Kidney (tissue), 14 donors: ENCODE measurements around the gene SEMA3C. TPM values are rescaled to one million over a fixed set of nuclear protein-coding genes. Genes with fewer than 3 reads are reported as not detected.

Experiments
- DNase-seq, 5 donors: peaks; one replicate each; pipeline ENCODE4 v3.0.0-alpha.2; 2013 to 2020
- FAIRE-seq: peaks from 2 replicates; lab custom pipeline; 2012; peaks lifted over from hg19 to GRCh38; lab: Jason Lieb, UNC
- H3K27ac ChIP-seq, 2 donors: one replicate each; pipeline ENCODE4 v1.7.0; 2013; ENCODE audit warnings: low read depth in 2 of 2, low read length in 2 of 2, inconsistent platforms in 1 of 2
- H3K27me3 ChIP-seq: one replicate; pipeline ENCODE4 v1.7.1; 2013; ENCODE audit warnings: low read length, inconsistent platforms; ENCODE audit not compliant: control insufficient read depth, insufficient read depth
- H3K36me3 ChIP-seq, 3 donors: one replicate each; pipeline versions ENCODE4 v1.7.0 to v1.7.1; 2013; ENCODE audit warnings: low read length in 3 of 3, control low read depth in 1 of 3, inconsistent platforms in 1 of 3; ENCODE audit not compliant: insufficient read depth in 3 of 3, control insufficient read depth in 2 of 3
- H3K4me1 ChIP-seq, 3 donors: one replicate each; pipeline versions ENCODE4 v1.7.0 to v1.7.1; 2013; ENCODE audit warnings: low read length in 3 of 3, inconsistent platforms in 1 of 3, low read depth in 1 of 3; ENCODE audit not compliant: control insufficient read depth in 2 of 3, insufficient read depth in 2 of 3
- H3K4me3 ChIP-seq, 3 donors: one replicate each; pipeline versions ENCODE4 v1.7.0 to v1.8.1; 2013; ENCODE audit warnings: low read length in 3 of 3, control low read depth in 1 of 3, inconsistent platforms in 1 of 3
- H3K9ac ChIP-seq, 3 donors: one replicate each; pipeline versions ENCODE4 v1.7.0 to v1.7.1; 2013; ENCODE audit warnings: low read length in 3 of 3, control low read depth in 1 of 3, inconsistent platforms in 1 of 3
- H3K9me3 ChIP-seq, 3 donors: one replicate each; pipeline versions ENCODE4 v1.7.0 to v1.7.1; 2013; ENCODE audit warnings: low read length in 3 of 3, control low read depth in 1 of 3, inconsistent platforms in 1 of 3; ENCODE audit not compliant: control insufficient read depth in 2 of 3, insufficient read depth in 1 of 3
- intact Hi-C: fragments of 100-400 bp; cut with DNase I; formaldehyde crosslinking; loops from one replicate; pipeline ENCODE4 v1.11.1; 2022
- polyA plus RNA-seq: library from polyadenylated mRNA; stranded (reverse); fragments of 350-450 nt; fragmentation: Illumina TruSeq; extraction: RNeasy Lipid Tissue Mini Kit (QIAGEN cat#74804); gene quantifications from one replicate; pipeline ENCODE4 v1.2.3, GENCODE V29; 2014; ENCODE audit warnings: low read depth, low replicate concordance; ENCODE audit not compliant: insufficient read depth
- total RNA-seq: library from RNA; stranded (reverse); fragmentation: NEBNext Ultra II Directional; extraction: Animal tissue kit (Norgen Biotek cat#: 25700); gene quantifications from one replicate; pipeline ENCODE4 v1.2.1, GENCODE V29; 2021
- TF ChIP-seq, protein P1 (sequence below): IDR thresholded peaks from 3 replicates; pipeline ENCODE4 v1.5.1; 2012; ENCODE audit warnings: mild to moderate bottlenecking, moderate library complexity, borderline replicate concordance; ENCODE audit not compliant: insufficient read depth; ENCODE audit errors: extremely low read depth
- donor health status: control.
- donor health status: control.
- donor health status: control.
- donor health status: control.
- donor health status: control.
- donor health status: DM: yes; HTN: yes; CAD: no.
- donor health status: Normal renal cell carcinoma (clear cell type).

The SEMA3C gene
- total and polyA plus RNA-seq, 2 donors from 2014 or later, result 3.9 to 17.2 TPM

DNA sequence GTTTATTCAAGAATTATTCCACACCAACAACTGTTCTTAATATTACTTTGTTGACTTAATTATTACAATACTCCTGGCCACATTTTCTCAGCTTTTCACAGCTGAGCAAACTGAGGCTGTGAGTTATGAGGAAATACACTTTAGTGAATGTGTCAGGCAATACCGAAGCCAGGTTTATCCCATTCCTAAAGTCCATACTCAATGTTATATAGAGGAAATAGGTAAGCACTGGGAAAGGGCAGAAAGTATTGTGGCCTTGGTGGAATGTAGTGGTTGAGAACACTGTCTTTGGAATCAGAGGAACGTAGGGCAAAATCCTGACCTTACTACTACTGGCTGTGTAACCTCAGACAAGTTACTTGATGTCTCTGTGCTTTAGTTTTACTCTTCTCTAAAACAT, 169.6 kb downstream of the SEMA3C start:
- no peak overlapping the region for H3K9ac ChIP-seq
- intact Hi-C loops, result no loop called here
- H3K27ac ChIP-seq, result no peak overlapping the region
- H3K27me3 ChIP-seq, result no peaks in the 10 kb centered on the region
- no peaks in the 10 kb centered on the region for H3K4me1 ChIP-seq
- no peak for DNase-seq
- H3K36me3 ChIP-seq, result no peaks in the 10 kb centered on the region
- no peak overlapping the region for H3K4me3 ChIP-seq
- H3K9me3 ChIP-seq, result no peaks in the 10 kb centered on the region
- TF ChIP-seq, protein P1, sequence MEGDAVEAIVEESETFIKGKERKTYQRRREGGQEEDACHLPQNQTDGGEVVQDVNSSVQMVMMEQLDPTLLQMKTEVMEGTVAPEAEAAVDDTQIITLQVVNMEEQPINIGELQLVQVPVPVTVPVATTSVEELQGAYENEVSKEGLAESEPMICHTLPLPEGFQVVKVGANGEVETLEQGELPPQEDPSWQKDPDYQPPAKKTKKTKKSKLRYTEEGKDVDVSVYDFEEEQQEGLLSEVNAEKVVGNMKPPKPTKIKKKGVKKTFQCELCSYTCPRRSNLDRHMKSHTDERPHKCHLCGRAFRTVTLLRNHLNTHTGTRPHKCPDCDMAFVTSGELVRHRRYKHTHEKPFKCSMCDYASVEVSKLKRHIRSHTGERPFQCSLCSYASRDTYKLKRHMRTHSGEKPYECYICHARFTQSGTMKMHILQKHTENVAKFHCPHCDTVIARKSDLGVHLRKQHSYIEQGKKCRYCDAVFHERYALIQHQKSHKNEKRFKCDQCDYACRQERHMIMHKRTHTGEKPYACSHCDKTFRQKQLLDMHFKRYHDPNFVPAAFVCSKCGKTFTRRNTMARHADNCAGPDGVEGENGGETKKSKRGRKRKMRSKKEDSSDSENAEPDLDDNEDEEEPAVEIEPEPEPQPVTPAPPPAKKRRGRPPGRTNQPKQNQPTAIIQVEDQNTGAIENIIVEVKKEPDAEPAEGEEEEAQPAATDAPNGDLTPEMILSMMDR, result no peak
- no peak for FAIRE-seq

DNA sequence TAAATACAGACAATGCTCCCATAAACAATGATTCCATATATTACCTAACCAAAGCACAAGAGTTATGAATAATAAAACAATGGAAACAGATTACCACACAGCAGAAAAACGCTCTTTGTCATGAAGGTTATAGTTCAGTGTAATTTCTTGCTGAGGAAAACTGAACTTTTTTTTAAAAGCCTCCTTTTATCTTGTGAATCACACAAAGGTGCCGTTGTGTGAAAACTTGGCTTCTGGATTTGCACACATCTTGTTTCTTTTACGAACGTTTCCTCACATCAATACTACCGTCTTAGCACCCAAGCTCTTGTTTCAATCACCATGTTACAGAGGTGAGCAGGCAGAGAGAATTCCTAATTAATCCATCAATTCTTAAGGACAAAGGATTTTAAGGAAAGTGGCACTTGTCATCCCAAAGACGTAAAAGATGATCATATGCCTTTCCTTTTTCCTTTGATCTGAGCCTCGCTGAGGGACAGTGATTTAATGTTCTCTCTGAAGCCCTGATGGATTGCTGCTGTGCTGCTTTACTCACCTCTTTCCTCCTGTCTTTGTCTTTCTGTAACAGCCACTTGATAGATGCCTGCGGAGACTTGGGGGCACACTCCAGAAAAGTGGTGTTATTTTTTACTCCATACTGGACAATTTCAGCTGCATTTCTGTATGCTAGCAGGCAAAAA, 170.3 kb downstream of the SEMA3C start:
- Histone ChIP-seq H3K36me3 (no peaks in the 10 kb centered on the region), H3K27me3 (no peaks in the 10 kb centered on the region), H3K4me1 (no peaks in the 10 kb centered on the region), H3K9ac (no peak overlapping the region), H3K4me3 (no peak overlapping the region), H3K27ac (no peak overlapping the region), H3K9me3 (no peaks in the 10 kb centered on the region)
- intact Hi-C loops, result no loop called here
- DNase-seq, result peak in 2 of 5 donors; percentile 29
- FAIRE-seq, result no peak
- TF ChIP-seq, protein P1, result no peak

DNA sequence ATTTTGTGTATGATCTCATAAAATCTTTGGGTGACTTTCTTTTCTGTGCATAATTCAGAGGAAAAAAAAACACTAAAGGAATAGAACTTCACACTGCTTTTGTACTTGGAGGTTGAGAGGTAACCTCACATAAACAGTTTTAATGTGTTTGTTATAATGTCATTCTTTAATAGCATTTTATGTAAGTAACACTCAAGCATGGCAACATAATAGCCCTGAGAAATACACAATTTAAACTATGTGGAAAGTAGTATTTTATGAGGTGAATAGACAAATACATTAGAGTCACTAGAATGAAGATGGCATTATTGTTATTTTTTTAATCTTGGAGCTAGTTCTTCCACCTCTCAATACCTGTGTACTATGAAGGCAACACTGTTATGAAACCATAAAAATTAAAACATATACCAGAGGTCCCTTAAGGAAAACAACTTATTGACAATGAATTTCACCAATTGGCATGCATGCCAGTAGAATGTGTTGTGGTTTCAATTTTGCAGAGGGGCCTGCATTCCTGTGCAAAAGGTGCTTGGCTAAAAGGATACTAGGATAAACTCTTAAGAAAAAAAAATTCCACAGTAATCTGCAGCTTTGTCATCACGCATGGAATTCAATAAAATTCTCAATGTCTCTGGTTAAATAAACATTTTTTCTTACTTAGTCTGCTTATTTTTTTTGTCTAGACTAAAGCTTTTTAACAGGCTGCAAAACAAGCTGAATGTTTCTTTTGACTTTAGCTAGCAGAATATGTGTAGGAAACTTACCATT, 177.9 kb downstream of the SEMA3C start:
- H3K9ac ChIP-seq, result no peak overlapping the region
- H3K4me3 ChIP-seq, result no peak overlapping the region
- no peaks in the 10 kb centered on the region for H3K36me3 ChIP-seq
- no peak overlapping the region for H3K27ac ChIP-seq
- FAIRE-seq (no peak), DNase-seq (no peak)
- H3K27me3 ChIP-seq, result no peaks in the 10 kb centered on the region
- no peaks in the 10 kb centered on the region for H3K9me3 ChIP-seq
- H3K4me1 ChIP-seq, result no peaks in the 10 kb centered on the region
- TF ChIP-seq, protein P1, result no peak
- intact Hi-C loops, result no loop called here
